GM18505 (cell line): Measurements from ENCODE around the gene STEAP4.
"Not testable (repeated sequence)": the region's sequence is repeated elsewhere in the genome, so short reads cannot be mapped to it uniquely, and the experiment has no call there.

Source experiments
- ATAC-seq: cut with Tn5 transposase; IDR thresholded peaks from one replicate; pipeline ENCODE4 v1.9.1; 2021; ENCODE audit not compliant: unreplicated experiment
- POLR2A ChIP-seq: IDR thresholded peaks from 4 replicates; pipeline ENCODE4 v1.6.1; 2011; ENCODE audit warnings: borderline replicate concordance; ENCODE audit not compliant: insufficient read depth, insufficient read length; ENCODE audit errors: extremely low read depth

The STEAP4 gene

DNA sequence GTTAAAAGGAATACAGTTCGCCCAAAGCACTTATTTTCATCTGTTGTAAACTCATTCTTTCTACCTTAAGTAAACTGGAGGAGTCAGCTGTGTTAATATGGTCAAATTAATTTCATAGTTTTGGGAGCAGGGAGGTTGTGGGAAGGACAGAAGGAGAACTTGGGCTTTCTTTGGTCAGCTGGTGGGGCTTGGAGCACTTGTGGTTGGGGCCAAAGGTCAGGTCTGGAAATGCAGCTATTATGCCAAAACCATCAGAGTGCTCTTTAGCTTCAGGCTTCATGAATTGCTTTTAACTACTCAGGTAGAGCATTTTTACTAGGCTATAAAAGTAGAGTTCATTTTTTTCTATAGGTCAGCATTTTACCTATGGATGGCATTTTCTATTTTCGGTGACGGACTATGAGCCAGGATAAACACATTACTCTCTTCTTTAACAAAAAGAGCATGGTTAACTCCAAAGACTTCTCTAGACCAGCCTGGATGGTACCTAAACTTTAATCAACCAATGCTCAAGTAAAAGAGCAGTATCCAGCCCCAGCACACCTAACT is 30.0 kb downstream of the STEAP4 start:
- no peak for ATAC-seq

DNA sequence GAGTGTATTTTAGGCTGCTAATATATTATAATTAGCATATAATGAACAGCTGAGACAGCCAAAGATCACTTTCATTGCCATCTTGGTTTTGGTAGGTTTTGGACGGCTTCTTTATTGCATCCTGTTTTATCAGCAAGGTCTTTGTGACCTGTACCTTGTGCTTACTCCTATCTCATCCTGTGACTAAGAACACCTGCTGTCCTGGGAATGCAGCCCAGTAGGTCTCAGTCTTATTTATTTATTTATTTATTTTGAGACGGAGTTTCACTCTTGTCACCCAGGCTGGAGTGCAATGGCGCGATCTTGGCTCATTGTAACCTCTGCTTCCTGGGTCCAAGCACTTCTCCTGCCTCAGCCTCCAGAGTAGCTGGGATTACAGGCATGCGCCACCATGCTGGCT is 31.8 kb downstream of the STEAP4 start:
- not testable (repeated sequence) for ATAC-seq

More for the DNA sequence above, 30.0 kb downstream of the STEAP4 start:
- TF ChIP-seq POLR2A = no peak

DNA sequence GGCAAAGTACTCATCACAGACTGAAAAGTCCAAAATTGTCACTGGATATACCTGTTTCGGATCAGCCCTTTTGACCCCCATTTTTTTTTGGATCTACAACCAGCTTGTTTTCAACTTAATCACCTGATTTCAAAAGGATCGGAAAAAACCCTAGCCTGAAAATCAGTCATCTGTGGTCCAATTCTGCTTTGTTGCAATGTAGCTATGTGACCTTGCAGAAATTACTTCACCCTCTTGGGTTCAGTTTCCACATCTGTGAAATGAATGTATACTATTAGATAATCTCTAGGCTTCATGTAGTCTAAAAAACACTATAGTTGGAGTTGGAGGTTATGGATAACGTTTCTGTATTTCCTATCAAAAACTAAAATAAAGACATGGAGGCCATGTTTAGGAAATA is 37.1 kb downstream of the STEAP4 start:
- ATAC-seq = no peak
- no peak for TF ChIP-seq POLR2A

DNA sequence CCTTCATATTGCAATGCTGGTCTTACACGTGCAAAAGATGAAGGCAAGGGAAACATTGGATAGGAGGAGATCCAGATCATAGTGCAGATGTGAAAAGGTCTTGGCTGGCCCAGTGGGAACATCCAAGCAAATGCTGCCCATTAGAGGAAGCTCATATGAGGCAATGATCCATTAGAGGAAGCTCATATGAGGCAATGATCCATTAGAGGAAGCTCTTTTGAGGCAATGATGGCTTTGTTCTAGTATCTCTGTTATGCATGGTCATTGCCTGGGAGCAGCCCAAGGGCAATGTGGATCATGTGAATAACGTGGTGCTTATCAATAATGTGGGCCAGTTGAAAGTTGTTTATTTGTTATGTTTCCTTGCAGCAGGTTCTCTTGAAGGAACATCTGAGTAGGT is 37.8 kb downstream of the STEAP4 start:
- no peak for ATAC-seq
- no peak for TF ChIP-seq POLR2A

DNA sequence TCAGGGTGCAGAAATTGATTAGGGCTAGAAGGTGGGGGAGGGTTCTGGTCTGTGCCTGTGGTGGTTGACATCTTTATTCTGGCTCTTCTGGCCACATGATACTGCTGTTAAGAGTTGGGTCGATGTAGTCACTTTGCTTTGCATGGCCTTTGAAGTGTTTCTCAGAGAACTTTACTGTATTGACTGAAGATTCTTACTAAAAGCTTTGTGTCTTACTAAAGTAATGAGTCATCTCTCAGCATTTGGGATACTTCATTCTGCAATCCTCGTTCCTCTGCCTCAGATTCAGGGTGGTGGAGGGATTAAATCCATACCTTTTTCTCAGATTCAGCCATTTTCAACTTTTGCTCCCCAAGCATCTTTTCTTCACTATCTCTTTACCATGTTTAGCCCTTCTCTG is 38.6 kb downstream of the STEAP4 start:
- TF ChIP-seq POLR2A = no peak
- ATAC-seq = no peak

DNA sequence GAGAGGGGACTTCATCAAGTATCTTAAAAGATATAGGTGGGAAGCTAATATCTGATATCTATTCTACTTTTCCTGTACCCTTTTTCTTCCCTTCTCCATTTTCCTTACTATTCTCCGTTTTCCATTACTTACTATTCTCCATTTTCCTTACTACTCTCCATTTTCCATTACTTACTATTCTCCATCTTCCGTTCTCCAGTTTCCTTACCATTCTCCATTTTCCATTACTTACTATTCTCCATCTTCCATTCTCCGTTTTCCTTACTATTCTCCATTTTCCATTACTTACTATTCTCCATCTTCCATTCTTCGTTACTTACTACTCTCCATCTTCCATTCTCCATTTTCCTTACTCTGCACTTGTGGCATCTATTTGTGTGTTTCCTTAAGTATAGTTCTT is 39.3 kb downstream of the STEAP4 start:
- TF ChIP-seq POLR2A = no peak
- no peak for ATAC-seq

DNA sequence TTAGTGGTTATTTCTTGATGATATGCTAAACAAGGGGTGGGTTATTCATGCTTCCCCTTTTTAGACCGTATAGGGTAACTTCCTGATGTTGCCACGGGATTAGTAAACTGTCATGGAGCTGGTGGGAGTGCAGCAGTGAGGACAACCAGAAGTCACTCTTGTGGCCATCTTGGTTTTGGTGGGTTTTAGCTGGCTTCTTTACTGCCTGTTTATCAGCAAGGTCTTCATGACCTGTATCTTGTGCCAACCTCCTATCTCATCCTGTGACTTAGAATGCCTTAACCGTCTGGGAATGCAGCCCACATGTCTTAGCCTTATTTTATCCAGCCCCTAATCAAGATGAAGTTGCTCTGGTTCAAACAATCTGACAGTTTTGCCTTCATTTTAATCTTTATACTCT is 41.7 kb downstream of the STEAP4 start:
- not testable (repeated sequence) for ATAC-seq

DNA sequence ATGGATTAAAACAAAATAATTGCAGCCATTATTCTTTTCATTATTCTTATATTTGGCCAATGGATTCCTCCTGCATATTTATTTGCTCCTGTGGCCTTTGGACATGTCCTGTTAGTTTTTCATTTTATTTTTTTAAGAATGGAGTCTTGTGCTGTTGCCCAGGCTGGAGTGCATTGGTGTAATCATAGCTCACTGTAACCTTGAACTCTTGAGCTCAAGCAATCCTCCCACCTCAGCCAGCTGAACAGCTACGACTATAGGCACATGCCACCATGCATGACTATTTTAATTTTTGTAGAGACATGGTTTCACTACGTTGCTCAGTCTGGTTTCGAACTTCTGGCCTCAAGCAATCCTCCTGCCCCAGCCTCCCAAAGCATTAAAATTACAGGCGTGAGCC is 44.1 kb downstream of the STEAP4 start:
- no peak for TF ChIP-seq POLR2A
- no peak for ATAC-seq

DNA sequence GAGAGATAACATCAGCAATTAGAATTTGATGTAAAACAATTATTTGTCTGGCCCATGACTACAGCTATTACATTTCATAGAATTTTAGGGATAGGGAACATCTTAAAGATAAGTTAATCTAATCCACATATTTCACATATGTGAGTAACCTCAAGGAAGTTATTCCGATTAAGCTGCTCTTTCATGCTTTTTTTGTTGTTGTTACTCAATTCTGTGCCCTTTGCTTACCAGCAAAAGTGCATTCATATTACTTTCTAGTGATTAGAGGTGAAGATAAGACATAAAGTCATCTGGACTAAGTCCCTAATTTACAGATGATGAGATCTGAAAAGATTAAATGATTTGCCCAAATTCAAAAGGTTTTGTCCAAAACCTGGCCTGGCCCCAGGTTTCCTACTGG is 46.0 kb downstream of the STEAP4 start:
- no peak for TF ChIP-seq POLR2A
- ATAC-seq = no peak

DNA sequence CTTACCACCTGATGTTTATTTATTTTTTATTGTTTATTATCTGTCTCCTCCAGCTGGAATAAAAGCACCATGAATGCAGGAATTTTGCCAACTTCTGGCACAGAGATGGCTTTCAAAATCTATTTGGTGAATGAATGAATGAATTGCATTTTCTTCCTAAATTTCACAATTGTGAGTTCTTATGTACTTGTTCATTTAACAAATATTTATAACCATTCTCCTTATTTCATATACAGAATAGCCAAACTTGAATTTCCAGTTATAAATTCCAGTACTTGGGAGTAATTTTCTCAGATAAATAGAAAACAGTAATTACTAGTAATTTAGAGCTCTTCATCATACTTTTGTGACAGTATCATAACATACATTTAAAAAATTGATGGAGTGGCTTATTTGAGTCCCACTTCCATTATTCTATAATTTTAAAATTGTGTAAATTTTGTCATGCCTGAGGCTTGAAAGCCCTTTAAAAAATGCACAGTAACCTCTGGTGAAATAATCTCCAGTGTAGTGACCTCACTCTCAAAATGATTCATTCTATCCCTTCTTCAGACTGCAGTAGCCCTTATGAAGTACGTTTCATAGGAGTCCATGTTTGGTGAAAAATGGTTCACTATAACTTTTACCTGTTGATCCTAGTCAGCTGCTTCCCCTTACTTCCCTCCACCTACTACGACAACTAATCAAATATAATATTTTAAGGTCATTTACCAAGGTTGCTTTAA is 46.9 kb downstream of the STEAP4 start:
- ATAC-seq = no peak
- no peak for TF ChIP-seq POLR2A

DNA sequence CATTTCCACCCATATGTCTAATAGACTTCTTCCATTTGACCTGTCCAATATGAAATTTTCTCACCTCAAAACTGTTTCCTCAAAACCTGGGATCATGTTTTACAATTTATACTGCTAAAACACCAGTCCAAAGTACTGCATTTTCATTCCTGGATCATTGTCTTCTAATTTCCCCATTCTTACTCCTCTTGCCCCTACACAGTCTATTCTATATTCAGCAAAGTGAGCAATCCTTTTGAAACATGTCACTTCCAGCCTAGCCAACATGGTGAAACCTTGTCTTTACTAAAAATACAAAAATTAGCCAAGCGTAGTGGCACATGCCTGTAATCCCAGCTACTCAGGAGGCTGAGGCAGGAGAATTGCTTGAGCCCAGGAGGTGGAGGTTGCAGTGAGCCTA is 48.4 kb downstream of the STEAP4 start:
- not testable (repeated sequence) for ATAC-seq

DNA sequence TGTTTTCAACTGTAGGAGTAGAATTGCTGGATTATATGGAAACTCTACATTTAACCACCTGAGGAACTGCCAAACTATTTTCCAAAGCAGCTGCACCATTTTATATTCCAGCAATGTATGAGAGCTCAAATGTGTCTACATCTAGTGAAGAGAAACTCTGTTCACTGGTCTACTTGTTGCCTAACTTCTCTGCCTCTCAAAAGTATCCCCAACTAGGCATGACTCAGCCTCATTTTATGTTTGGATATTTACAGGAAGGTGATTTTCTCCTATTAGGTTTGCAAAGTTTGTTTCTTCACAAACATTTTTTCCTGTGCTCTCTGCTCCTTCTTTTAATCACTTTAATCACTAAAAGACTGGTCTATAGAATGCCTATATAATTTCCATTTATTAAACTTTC is 49.8 kb downstream of the STEAP4 start:
- ATAC-seq = no peak
- TF ChIP-seq POLR2A = no peak

DNA sequence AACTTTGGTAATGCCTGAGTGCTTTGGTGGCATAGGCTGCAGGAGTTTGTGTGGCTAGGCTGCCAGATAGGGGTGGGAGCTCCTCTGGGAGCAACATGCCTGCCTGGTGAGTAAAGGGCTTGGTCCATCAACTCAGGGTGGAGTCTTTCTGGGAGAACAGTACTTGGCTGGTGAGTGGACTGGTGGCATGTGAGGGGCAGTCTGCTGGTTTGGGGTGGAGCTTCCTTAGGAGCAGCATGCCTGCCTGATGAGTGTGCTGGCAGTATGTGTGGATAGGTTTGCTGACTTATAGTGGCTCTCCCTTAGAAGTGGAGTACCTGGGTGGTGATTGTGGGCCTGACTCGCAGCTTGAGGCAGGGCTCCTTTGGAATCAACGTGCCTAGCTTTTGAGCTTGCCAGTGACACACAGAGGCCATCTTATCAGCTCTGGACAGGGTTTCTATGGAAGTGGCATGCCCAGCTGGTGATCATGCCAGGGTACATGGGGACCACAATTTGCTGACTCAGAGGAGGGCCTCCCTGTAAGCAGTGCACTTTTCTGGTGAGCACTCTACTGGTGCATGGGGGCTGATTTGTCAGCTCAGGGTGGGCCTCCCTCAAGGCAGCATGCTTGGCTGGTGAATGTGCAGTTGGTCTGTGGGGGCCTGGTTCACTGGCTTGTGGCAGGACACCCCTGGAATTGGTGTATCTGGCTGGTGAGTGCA is 51.8 kb downstream of the STEAP4 start:
- TF ChIP-seq POLR2A = no peak
- no peak for ATAC-seq

DNA sequence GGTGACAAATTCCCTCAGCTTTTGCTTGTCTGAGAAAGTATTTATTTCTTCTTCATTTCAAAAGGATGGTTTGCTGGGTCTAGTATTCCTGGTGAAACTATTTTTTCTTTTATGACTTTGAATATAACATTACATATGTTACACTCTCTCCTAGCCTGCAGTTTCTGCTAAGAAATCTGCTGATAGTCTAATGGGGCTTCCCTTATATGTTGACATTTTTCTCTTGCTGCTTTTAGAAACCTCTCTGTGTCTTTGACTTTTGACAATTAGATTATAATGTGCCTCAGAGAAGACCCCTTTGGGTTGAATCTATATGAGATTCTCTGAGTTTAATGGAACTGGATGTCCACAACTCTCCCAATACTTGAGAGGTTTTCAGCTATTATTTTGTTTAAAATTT is 53.1 kb downstream of the STEAP4 start:
- TF ChIP-seq POLR2A = no peak
- ATAC-seq = no peak
